ENCODE results near the gene PCDH8. TPM values are rescaled to one million over a fixed set of nuclear protein-coding genes. Genes with fewer than 3 reads are reported as not detected.

PCDH8 gene
- total and polyA plus RNA-seq, 2 of the 13 experiments (the other 11 are each of a cell fraction or from before 2014, with no cell fraction given), result not detected

GRCh38 chr13:52850396-52851136, 2.1 kb upstream of the PCDH8 start (continued):
- peak; percentile 81; the same call in 1 of the 2 replicates for TF ChIP-seq ZNF138 (CRISPR knock-in tag; IDR thresholded peaks at IDR 0.05; ENCODE audit: low read depth)
- 0 out of 2 replicates have a peak, but pooled peaks have one; percentile 43 for TF ChIP-seq FOSL2 (CRISPR knock-in tag; IDR thresholded peaks at IDR 0.05)
- peak; percentile 22; the same call in 1 of the 2 replicates for TF ChIP-seq ZNF143 (CRISPR knock-in tag; IDR thresholded peaks at IDR 0.05)
- peak; percentile 90; the same call in 1 of the 2 replicates for TF ChIP-seq PRDM4 (CRISPR knock-in tag; IDR thresholded peaks at IDR 0.05; ENCODE audit: borderline replicate concordance)
- TF ChIP-seq ZNF142 (CRISPR knock-in tag; IDR thresholded peaks at IDR 0.05), result no peak
- peak; percentile 28; the same call in 1 of the 2 replicates for TF ChIP-seq NAIF1 (CRISPR knock-in tag; IDR thresholded peaks at IDR 0.05; ENCODE audit: borderline replicate concordance)
- TF ChIP-seq NFKBIZ (CRISPR knock-in tag; IDR thresholded peaks at IDR 0.05), result 0 out of 2 replicates have a peak, but pooled peaks have one; percentile 65
- peak; percentile 92 for TF ChIP-seq BORCS8-MEF2B (CRISPR knock-in tag; IDR thresholded peaks at IDR 0.05)
- TF ChIP-seq ZFAT (CRISPR knock-in tag; conservative IDR thresholded peaks at IDR 0.05), result peak; percentile 81; the same call in 1 of the 2 replicates
- 0 out of 2 replicates have a peak, but pooled peaks have one; percentile 74 for TF ChIP-seq BATF2 (CRISPR knock-in tag; IDR thresholded peaks at IDR 0.05)
- TF ChIP-seq ZBTB38 (CRISPR knock-in tag; IDR thresholded peaks at IDR 0.05), result peak; percentile 34; the same call in 1 of the 2 replicates
- peak; percentile 40; the same call in 1 of the 2 replicates for TF ChIP-seq SOX5 (CRISPR knock-in tag; IDR thresholded peaks at IDR 0.05; ENCODE audit: borderline replicate concordance)
- peak; percentile 82 for TF ChIP-seq IKZF5 (CRISPR knock-in tag; IDR thresholded peaks at IDR 0.05)
- no peak for TF ChIP-seq HNRNPH1 (optimal IDR thresholded peaks at IDR 0.05; ENCODE audit: low read depth, low read length)
- TF ChIP-seq ZNF530 (CRISPR knock-in tag; IDR thresholded peaks at IDR 0.05; ENCODE audit: low read depth), result no peak
- peak; percentile 88; the same call in 1 of the 2 replicates for TF ChIP-seq SNAI1 (CRISPR knock-in tag; IDR thresholded peaks at IDR 0.05; ENCODE audit: borderline replicate concordance)
- 0 out of 2 replicates have a peak, but pooled peaks have one; percentile 22 for TF ChIP-seq SMAD1 (CRISPR knock-in tag; IDR thresholded peaks at IDR 0.05; ENCODE audit: borderline replicate concordance, low read depth)
- 0 out of 2 replicates have a peak, but pooled peaks have one; percentile 37 for TF ChIP-seq ZNF549 (CRISPR knock-in tag; IDR thresholded peaks at IDR 0.05)
- 0 out of 2 replicates have a peak, but pooled peaks have one; percentile 69 for TF ChIP-seq DNMT3B (CRISPR knock-in tag; conservative IDR thresholded peaks at IDR 0.05)
